ENCODE measurements around the gene GGCX. TPM values are rescaled to one million over a fixed set of nuclear protein-coding genes. Genes with fewer than 3 reads are reported as not detected.
A peak's percentile ranks its signal among the peaks of the same experiment; 100 is the strongest.

The GGCX gene
- total and polyA plus RNA-seq, 2 of the 4 experiments (the other 2 are of a cell fraction), result 35.0 to 39.4 TPM

GRCh38 chr2:85583667-85584353 lies 22.5 kb upstream of the GGCX start:
- peak overlapping the region; percentile 73; the same call in 1 of the 3 replicates for H2BK15ac ChIP-seq (ENCODE audit: low read depth, low read length)
- no peak for DNase-seq
- H2BK120ac ChIP-seq (ENCODE audit: low read depth, low read length), result peak overlapping the region; percentile 91
- H4K8ac ChIP-seq (ENCODE audit: low read depth in 2 of 2, low read length in 2 of 2), result peak overlapping the region; percentile 42 to 90
- H4K20me1 ChIP-seq (ENCODE audit: insufficient read depth, low read length), result no peaks in the 10 kb centered on the region
- H3K18ac ChIP-seq (ENCODE audit: low read depth, low read length), result peak overlapping the region; percentile 62
- CTCF ChIA-PET, result interaction anchor here (0.6 kb wide), 1 partner anchor 14 kb away, joined by 3 read pairs; no protein-coding TSS in a partner anchor
- peak overlapping the region; percentile 72 for H3K27ac ChIP-seq (ENCODE audit: insufficient read depth, low read length)
- POLR2A ChIA-PET (ENCODE audit: unreplicated experiment), result interaction anchor here (0.6 kb wide), 1 partner anchor 280 kb away, joined by 5 read pairs; no protein-coding TSS in a partner anchor
- H2AK9ac ChIP-seq (replicated peaks; ENCODE audit: low read depth, low read length, poor library complexity), result peak overlapping the region; percentile 45
- peaks cover 6 to 35% of the 10 kb centered on the region in 2 experiments; a peak in 2 of 4 replicates for H3K79me1 ChIP-seq (ENCODE audit: low read depth in 1 of 2, low read length in 2 of 2)
- H2BK20ac ChIP-seq (ENCODE audit: low read depth, low read length), result peak overlapping the region; percentile 89
- no peaks in the 10 kb centered on the region for H3K9me3 ChIP-seq (ENCODE audit: control insufficient read depth, insufficient read depth, low read length)
- H3K27me3 ChIP-seq (ENCODE audit: control insufficient read depth, insufficient read depth, low read length), result no peaks in the 10 kb centered on the region
- peak overlapping the region; percentile 38 for H2BK5ac ChIP-seq (ENCODE audit: low read depth, low read length, poor library complexity, severe bottlenecking)
- H3K23ac ChIP-seq (ENCODE audit: low read depth, low read length), result peak overlapping the region; percentile 87
- peak overlapping the region; percentile 95 for H3K4ac ChIP-seq (ENCODE audit: low read depth, low read length)
- peak overlapping the region; percentile 92 for H4K91ac ChIP-seq (ENCODE audit: insufficient read depth, low read depth, low read length)
- dilution Hi-C loops (cut with HindIII; ENCODE audit: low sequenced_read_pairs, unreplicated experiment) (no loop called here), in situ Hi-C loops (cut with MboI; ENCODE audit: low sequenced_read_pairs) (no loop called here), intact Hi-C loops (cut with micrococcal nuclease) (loop anchor here (2.0 kb wide), 1 partner anchor 23 kb away; the partner anchor contains the start of gene GGCX)
- peak overlapping the region; percentile 94 for H2AFZ ChIP-seq (replicated peaks; ENCODE audit: low read length, poor library complexity)
- no TSS peak for BruUV-seq (replicated peaks)
- H3K4me1 ChIP-seq (ENCODE audit: control insufficient read depth, insufficient read depth, low read length), result peaks cover 28% of the 10 kb centered on the region
- H2AK5ac ChIP-seq (ENCODE audit: low read depth, low read length), result peak overlapping the region; percentile 83
- no peaks in the 10 kb centered on the region for H3K36me3 ChIP-seq (ENCODE audit: control insufficient read depth, insufficient read depth, low read length)
- peak overlapping the region; percentile 87 for H3K4me2 ChIP-seq (ENCODE audit: low read depth, low read length)
- WGBS, 2 experiments (ENCODE audit: extremely low coverage in 2 of 2, insufficient read length in 1 of 2), result 40% methylated on average over 1 of the region's 16 CpGs; no CpG with 5 or more reads in 1 of the 2 experiments
- H3K14ac ChIP-seq (replicated peaks; ENCODE audit: low read depth, low read length), result peak overlapping the region; percentile 88
- peak overlapping the region; percentile 99 for H4K5ac ChIP-seq (ENCODE audit: low read depth, low read length)
- H3K9me1 ChIP-seq (ENCODE audit: insufficient read depth, low read length), result peaks cover 16% of the 10 kb centered on the region
- H3K56ac ChIP-seq (ENCODE audit: extremely low read depth, insufficient read depth, low read length), result no peak overlapping the region; the same call in 1 of the 2 replicates
- peak overlapping the region; percentile 50 for H3K4me3 ChIP-seq (ENCODE audit: insufficient read depth, low read depth, low read length)
- ATAC-seq (ENCODE audit: low read depth), result no peak; the same call in 1 of the 2 replicates
- TF ChIP-seq MAZ (IDR thresholded peaks at IDR 0.05; ENCODE audit: borderline replicate concordance, low read depth, low read length), result no peak
- TF ChIP-seq CEBPB (IDR thresholded peaks at IDR 0.05; ENCODE audit: low read depth, low read length), result peak; percentile 81
- TF ChIP-seq CTCF (conservative IDR thresholded peaks at IDR 0.05; ENCODE audit: low read depth, low read length), result no peak
- no peak for TF ChIP-seq CHD1 (IDR thresholded peaks at IDR 0.05; ENCODE audit: low read depth, low read length)
- no peak for TF ChIP-seq MXI1 (IDR thresholded peaks at IDR 0.05; ENCODE audit: borderline replicate concordance, low read depth, low read length)
- peak overlapping the region; percentile 69 for H3K9ac ChIP-seq (ENCODE audit: low read depth, low read length)

Data from IMR-90 (cell line).